ENCODE data around the gene CTNNA2.

CTNNA2 gene

DNA sequence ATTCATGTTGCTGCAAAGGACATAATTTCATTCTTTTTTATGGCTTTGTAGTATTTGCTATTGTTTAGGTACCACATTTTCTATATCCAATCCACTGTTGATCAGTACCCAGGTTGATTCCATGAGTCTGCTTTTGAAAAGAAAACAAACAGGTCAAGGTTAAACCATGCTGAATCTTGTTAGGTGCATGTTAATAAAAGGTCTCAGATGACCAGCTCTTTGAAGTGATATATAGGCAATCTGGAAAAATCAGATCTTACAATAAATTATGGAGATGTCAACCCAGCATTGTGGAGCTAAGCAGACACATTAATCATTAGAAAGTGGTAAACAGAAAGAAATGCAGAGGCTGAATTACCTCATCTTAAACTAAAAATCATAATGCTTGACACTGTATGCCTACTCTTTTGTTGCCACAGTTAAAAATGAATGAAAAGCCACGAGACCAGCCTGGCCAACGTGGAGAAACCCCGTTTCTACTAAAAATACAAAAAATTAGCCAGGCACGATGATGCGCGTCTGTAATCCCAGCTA, 246.0 kb downstream of the CTNNA2 start:
- TF ChIP-seq GATA3 (IDR thresholded peaks at IDR 0.05; ENCODE audit: low read depth, low read length) (no peak), GATA2 (IDR thresholded peaks at IDR 0.05; ENCODE audit: low read depth, low read length) (no peak)

DNA sequence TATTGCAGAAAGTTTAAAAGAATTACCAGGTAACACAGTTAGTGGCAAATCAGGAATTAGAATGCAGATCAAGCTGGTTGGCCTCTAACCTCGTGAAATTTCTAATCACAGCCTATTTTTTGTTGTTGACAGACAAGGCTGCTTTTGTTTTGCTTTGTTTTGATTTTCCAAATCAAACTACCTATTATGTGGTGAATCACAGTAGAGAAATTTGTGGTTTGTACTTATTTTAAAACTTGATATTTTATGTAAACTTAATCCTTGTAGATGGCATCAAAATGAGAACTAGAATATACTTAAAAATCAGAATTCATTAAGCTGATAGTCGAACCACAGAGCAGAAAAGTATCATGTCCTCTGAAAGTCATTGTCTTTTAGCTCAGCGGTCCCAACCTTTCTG, 258.1 kb downstream of the CTNNA2 start:
- TF ChIP-seq GATA2 (IDR thresholded peaks at IDR 0.05; ENCODE audit: low read depth, low read length), result no peak
- TF ChIP-seq GATA3 (IDR thresholded peaks at IDR 0.05; ENCODE audit: low read depth, low read length), result no peak

DNA sequence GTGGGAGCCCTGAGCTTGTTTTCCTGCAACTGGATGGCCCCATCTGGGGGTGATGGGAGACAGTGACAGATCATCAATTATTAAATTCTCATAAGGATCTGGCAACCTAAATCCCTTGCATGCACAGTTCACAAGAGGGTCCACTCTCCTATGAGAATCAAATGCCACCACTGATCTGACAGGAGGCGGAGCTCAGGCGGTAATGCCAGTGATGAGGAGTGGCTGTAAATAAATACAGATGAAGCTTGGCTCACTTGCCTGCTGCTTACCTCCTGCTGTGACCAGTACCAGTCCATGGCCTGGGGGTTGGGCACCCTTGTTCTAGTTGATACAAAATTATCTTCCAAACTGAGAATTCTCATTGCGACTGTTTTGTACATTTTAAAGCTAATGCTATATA, 258.6 kb downstream of the CTNNA2 start:
- TF ChIP-seq GATA3 (IDR thresholded peaks at IDR 0.05; ENCODE audit: low read depth, low read length) (no peak), GATA2 (IDR thresholded peaks at IDR 0.05; ENCODE audit: low read depth, low read length) (no peak)

DNA sequence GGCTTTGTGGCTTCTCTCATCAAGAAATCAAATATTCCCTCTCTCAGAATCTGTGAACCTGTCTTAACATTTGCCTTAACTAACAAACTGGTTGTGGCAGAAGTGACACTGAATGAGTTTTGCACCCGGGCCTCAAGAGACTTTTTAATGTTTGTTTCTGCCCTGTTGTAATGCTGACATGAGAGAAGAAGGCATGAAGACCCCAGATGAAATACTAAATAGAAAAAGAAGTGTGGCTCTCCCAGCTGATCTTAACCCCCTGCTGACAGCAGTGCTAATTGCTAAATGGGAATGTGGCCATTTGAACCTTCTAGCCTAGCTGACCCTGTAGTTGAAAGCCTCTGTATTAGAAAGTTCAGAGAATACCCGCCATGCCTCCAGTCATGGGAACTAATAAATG, 261.2 kb downstream of the CTNNA2 start:
- TF ChIP-seq GATA3 (IDR thresholded peaks at IDR 0.05; ENCODE audit: low read depth, low read length) (no peak), GATA2 (IDR thresholded peaks at IDR 0.05; ENCODE audit: low read depth, low read length) (no peak)

DNA sequence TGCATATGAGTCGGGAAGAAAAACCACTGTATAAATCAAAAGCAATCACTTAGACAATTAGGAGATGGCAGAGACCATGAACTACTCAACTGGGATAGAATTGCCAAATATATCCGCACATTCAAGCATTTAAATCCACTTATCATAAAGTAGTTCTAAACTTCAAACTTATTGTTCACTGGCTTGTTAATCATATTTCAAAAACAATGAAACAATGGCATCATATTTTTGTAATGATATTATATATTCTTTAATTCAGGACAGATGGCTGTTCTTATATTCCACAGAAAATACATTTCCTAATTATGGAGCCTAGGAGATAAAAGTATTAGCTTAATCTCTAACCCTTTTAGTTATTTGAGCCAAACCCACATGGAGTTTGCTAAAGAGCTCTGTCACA, 263.6 kb downstream of the CTNNA2 start:
- no peak for TF ChIP-seq GATA3 (IDR thresholded peaks at IDR 0.05; ENCODE audit: low read depth, low read length)
- no peak for TF ChIP-seq GATA2 (IDR thresholded peaks at IDR 0.05; ENCODE audit: low read depth, low read length)

DNA sequence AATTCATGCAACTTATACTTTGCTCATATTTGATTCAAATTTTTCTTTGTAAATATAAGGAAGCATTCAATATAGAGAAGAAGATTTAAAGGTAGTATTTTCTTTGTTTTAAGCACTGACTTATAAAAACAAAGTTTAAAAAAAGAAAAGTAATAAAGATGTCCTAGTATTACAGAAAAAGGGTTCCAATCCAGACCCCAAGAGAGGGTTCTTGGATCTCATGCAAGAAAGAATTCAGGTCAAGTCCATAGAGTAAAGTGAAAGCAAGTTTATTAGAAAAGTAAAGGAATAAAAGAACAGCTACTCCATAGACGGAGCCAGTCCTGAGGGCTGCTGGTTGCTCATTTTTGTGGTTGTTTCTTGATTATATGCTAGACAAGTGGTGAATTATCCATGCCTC, 267.9 kb downstream of the CTNNA2 start:
- no peak for TF ChIP-seq GATA2 (IDR thresholded peaks at IDR 0.05; ENCODE audit: low read depth, low read length)
- no peak for TF ChIP-seq GATA3 (IDR thresholded peaks at IDR 0.05; ENCODE audit: low read depth, low read length)

DNA sequence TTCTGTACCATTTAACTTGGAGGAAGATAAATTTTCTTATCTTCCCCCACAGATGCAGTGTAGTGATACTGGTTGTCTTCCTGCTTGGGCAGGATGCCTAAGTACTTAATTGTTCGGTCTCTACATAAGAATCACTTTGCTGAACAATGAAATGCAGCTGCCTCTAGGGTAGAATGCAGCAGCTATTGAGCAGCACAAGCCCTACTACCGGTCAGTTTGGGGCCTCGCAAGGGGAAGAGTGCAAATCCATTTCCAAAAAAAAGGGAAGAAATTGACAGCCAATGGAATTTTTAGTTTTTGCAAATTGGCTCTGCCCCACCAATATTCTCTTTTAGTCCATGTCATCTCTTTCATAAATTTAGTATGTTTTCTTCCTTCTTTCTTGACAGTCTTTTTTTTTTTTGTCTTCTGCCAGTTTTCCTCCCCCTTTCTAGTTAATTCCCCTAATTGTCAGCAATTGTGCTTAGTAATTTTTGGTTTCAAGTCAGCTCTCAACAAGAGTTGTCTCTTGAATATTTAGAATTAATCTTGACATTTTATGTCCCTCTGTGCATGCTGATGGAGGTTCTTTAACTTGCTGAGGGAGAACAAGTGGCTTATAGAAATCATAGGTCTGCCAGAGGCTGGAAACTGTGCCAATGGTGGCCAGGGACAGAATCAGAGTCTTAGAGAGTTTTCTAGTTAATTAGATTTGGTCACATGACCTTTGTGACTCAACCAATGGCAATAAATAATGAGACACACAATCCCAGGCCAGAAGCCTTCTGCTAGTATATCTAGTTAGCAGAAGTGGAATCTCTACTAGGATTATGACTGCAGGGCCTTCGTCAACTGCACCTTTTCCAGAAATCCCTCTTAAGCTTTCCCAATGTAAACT, 270.0 kb downstream of the CTNNA2 start:
- no peak for TF ChIP-seq GATA3 (IDR thresholded peaks at IDR 0.05; ENCODE audit: low read depth, low read length)

DNA sequence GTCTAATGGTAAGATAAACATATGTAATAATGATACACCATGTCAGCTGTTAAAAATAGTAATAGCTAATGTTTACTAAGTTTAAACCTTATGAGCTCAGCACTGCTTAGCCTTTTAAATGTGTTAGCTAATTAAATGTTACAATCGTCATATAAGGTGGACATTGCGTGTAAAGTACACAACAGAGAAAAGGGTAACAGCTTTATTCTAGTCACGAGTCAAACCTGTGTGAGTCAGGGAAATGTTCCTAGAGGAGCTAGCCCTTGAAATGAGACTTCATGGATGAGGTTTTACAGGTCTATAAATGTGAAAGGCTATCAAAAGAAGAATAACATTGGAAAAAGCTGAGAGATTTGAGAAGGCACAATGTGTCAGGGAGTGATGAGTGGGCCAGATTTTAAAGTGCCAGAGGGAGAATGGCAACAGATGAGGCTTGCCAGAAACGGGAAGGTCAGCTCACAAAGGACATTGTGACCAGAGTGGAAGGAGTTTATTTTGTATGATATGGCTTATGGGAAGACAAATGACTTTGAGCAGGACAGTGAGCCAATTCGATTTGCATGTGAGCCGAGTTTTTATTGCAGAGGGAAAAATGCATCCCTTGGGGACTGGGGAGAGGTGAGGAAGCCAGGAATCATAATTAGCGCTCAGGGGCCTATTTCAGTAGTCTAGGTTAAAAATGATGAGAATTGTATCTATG, 276.3 kb downstream of the CTNNA2 start:
- TF ChIP-seq GATA2 (IDR thresholded peaks at IDR 0.05; ENCODE audit: low read depth, low read length), result no peak
- TF ChIP-seq GATA3 (IDR thresholded peaks at IDR 0.05; ENCODE audit: low read depth, low read length), result no peak

DNA sequence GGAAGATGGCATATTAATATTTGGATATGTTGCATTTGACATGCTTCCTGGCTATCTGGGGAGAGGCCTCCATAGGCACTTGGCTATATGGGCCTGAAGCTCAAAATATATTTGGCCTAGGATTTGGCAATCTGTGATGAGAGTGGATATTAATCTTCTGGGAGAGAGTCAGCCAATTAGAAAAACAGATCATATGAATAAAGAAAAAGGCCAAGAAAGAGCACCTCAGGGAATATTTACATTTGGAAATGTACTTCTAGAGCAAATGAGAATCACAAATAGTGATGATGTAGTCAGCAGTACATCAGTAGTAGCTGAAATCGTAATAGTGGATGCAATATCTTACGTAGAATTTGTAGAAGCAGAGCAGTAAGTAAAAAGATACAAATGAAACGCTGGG, 277.0 kb downstream of the CTNNA2 start:
- TF ChIP-seq GATA2 (IDR thresholded peaks at IDR 0.05; ENCODE audit: low read depth, low read length), result no peak
- TF ChIP-seq GATA3 (IDR thresholded peaks at IDR 0.05; ENCODE audit: low read depth, low read length), result no peak

DNA sequence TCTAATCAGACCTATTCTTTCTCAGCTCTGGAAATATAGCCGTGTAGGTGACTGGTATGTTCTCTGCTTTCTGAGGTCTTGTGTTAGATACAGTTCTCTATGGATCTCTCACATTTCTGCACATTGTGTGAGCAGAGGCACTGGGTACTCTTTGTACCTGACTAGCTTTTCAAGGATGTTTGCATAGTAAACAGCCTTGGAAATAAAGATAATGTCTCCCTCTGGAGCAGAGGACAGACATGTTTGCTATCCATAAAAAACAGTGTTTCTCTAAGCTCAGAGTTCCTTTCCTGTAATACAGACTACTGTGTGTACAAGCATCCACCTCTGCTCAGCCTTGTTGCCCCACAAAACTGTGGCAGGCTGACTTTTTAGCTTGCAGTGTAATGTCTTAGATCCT, 279.2 kb downstream of the CTNNA2 start:
- TF ChIP-seq GATA2 (IDR thresholded peaks at IDR 0.05; ENCODE audit: low read depth, low read length) (no peak), GATA3 (IDR thresholded peaks at IDR 0.05; ENCODE audit: low read depth, low read length) (no peak)

DNA sequence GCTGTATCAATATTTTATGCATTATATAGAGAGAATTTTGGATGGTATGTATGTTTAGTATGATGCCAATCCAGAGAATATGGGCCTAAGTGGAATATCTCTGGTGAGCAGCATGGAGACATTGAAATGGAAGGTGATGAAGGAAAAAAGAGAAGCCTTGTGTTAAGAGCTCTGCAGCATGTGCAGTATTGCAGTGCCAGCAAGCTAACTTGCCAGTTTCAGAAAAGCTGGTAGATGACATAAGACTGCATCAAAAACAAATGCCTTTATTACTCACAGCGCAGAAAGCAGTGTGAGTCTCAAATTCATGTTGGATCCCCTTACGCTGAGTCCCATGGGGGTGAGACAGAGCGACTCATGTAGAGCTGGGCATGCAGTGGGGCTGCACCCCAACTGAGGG, 280.2 kb downstream of the CTNNA2 start:
- TF ChIP-seq GATA3 (IDR thresholded peaks at IDR 0.05; ENCODE audit: low read depth, low read length) (no peak), GATA2 (IDR thresholded peaks at IDR 0.05; ENCODE audit: low read depth, low read length) (no peak)

DNA sequence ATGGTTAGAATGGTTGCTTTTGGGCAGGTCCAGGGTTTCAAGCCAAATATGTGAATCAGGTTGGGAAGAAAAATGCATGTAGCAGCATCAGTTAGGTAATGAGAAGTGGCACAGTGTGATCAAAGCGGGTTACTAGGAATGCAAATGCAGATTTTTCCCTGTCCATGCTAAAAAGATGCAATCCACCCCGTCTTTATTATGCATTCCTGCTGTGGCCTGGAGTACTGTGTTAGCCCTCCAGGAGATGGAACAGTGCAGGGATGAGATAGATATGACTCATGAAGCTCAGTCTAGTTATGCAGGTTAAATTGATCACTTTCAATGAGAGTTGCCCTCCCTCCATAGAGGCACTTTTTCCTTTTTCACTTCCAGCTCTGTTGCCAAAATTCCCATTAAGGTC, 283.8 kb downstream of the CTNNA2 start:
- TF ChIP-seq GATA2 (IDR thresholded peaks at IDR 0.05; ENCODE audit: low read depth, low read length) (no peak), GATA3 (IDR thresholded peaks at IDR 0.05; ENCODE audit: low read depth, low read length) (no peak)

DNA sequence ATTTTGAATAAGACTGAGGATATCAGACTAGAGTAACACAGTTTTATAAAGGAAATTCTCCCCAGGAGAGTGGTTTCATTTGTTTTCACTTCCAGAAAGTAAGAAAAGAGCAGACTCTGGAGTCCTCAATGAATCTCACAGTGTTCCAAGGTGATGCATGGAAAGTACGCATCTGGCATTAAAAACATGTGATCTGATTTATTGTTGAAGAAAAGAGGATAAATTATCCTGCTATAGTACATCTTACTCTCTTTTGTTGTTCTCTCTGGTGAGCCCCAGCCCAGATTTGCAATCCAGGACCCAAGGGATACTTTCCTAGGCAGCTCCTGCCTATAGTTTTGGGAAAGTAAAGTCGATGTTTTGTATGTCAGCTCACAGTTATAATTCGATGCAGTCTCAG, 285.9 kb downstream of the CTNNA2 start:
- no peak for TF ChIP-seq GATA2 (IDR thresholded peaks at IDR 0.05; ENCODE audit: low read depth, low read length)
- no peak for TF ChIP-seq GATA3 (IDR thresholded peaks at IDR 0.05; ENCODE audit: low read depth, low read length)

DNA sequence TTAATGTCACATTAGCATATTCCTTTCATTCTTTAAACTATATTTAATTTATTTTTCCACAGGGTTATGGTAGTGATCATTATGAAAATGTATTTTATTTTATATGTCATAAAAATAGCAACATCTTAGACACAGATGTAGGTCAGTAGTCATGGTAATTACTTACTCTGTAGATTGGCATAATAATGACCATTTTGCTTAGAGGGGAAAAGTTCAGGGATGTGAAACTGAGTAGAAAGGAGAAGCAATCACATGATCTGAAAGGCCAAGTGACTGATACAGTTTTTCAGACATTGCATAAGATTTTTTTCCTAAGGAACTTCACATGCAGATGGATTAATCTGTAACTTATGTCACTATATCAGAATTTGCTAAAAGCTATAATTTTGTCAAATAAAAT, 286.9 kb downstream of the CTNNA2 start:
- TF ChIP-seq GATA2 (IDR thresholded peaks at IDR 0.05; ENCODE audit: low read depth, low read length), result no peak
- TF ChIP-seq GATA3 (IDR thresholded peaks at IDR 0.05; ENCODE audit: low read depth, low read length), result no peak

DNA sequence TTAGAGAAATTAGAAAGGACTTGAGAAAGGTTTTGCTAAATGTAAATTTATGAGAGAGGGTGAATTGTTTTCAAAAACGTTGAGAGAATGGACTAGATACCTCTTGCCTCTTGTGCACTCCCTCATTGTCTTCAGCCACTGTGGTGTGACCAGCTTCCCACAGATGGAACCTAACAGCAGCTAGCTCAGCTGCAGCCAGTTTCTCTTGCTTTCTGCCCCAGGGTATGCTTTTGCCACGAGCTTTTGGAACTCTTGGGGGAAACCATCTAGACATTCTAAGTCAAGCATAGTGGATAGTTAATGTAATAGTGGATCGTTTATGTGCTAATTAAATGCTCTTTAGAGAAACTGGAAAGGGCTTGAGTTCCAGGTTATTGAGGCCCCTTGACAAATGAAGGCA, 288.2 kb downstream of the CTNNA2 start:
- no peak for TF ChIP-seq GATA2 (IDR thresholded peaks at IDR 0.05; ENCODE audit: low read depth, low read length)

Measured in SH-SY5Y (cell line).